OCI-LY1 (cell line): ENCODE measurements around the gene RASL11A.

Experiments used
- EZH2 ChIP-seq: fragments of 200-600 bp; sonication (generic), shearing (Covaris generic); IDR thresholded peaks from 2 replicates; pipeline ENCODE4 v1.8.0; 2017; ENCODE audit warnings: borderline replicate concordance, mixed run types, mild to moderate bottlenecking, antibody characterized with exemption, low read length, moderate library complexity, mixed read lengths
- TF ChIP-seq, protein P1 (sequence below): fragments of 200-600 bp; sonication (generic), shearing (Covaris generic); IDR thresholded peaks from 2 replicates; pipeline ENCODE4 v1.5.1; 2017; ENCODE audit warnings: mild to moderate bottlenecking, antibody characterized with exemption, low read length, moderate library complexity, mixed read lengths

DNA sequence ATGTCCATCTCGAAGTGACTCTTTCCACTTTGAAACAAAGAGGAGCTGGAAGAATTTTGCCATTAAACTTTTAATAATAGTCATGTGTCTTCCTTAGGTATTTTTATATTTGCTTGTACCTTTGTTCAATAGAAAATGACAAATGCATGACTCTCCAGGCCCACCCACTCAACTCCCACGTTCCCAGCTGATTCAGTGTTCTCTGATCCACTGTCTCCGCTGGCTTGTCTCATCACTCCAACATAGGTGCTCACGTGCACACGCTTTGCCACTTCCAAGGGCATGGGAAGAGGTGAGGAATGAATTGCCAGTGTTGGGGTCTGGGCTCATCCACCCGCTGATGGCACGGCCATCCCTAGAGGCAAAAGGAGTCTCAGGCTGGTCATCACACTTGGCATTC lies 24.5 kb downstream of the RASL11A start:
- TF ChIP-seq, protein P1, sequence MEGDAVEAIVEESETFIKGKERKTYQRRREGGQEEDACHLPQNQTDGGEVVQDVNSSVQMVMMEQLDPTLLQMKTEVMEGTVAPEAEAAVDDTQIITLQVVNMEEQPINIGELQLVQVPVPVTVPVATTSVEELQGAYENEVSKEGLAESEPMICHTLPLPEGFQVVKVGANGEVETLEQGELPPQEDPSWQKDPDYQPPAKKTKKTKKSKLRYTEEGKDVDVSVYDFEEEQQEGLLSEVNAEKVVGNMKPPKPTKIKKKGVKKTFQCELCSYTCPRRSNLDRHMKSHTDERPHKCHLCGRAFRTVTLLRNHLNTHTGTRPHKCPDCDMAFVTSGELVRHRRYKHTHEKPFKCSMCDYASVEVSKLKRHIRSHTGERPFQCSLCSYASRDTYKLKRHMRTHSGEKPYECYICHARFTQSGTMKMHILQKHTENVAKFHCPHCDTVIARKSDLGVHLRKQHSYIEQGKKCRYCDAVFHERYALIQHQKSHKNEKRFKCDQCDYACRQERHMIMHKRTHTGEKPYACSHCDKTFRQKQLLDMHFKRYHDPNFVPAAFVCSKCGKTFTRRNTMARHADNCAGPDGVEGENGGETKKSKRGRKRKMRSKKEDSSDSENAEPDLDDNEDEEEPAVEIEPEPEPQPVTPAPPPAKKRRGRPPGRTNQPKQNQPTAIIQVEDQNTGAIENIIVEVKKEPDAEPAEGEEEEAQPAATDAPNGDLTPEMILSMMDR: no peak
- no peak for TF ChIP-seq EZH2
